CD4-positive, alpha-beta T cell treated with Interleukin-2 at 100 ng/mL for 4 hours (primary cell): ENCODE results near the gene PNPLA8.
"Not testable (repeated sequence)": the region's sequence is repeated elsewhere in the genome, so short reads cannot be mapped to it uniquely, and the experiment has no call there.

Source experiments
- DNase-seq: peaks from one replicate; pipeline ENCODE4 v3.0.0-alpha.2; 2020; ENCODE audit warnings: low spot score

The PNPLA8 gene

DNA sequence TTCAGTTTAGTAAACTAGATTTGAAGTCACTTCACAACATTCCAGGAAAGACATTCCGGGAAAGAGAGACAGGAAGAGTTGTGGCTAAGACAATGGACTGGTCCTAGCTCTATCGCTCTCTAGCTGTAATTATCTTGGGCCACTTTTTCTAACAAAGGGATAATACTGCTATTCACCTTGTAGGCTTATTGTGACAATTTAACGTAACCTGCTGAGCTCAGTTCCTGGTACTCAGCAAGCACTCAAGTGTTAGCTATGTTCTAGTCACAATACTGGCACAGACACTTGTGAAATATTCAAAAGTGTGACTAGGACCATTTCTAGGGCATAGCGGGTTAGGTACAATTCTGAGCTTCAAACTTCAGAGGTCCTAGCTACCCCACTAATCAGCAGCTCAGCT is 57.7 kb downstream of the PNPLA8 start:
- DNase-seq, result no peak

- DNase-seq, result no peak
Measured at GRCh38 chr7:108467391-108467790, 58.5 kb downstream of the PNPLA8 start.

DNA sequence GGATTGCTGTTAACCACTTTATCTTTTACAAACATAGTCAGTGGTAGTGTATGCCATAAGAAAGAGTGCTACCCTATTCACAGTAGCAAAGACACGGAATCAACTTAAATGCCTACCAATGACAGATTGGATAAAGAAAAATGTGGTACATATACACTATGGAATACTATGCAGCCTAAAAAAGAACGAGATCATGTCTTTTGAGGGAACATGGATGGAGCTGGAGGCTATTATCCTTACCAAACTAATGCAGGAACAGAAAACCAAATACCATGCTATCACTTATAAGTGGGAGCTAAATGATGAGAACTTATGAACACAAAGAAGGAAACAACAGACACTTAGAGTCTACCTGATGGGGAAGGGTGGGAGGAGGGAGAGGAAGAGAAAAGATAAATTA is 59.6 kb downstream of the PNPLA8 start:
- DNase-seq, result not testable (repeated sequence)

DNA sequence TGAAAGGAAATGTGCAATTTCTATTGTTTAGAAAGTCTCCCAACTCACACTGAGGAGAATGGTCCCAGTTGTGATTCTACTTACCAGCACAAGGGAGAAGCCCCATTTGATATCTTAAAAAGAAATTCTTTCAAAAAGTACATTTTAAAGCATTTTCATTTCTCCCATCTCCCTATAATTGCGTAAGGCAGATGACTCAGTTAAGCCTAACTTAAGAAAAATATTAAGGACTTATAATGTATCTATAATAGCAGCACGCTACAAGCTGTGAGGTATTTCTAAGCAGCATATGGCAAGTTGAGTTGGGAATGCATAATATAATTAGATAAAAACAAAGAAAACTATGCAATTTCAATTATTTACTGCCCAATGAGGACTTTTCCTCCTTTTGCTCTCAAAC is 61.2 kb downstream of the PNPLA8 start:
- no peak for DNase-seq

DNA sequence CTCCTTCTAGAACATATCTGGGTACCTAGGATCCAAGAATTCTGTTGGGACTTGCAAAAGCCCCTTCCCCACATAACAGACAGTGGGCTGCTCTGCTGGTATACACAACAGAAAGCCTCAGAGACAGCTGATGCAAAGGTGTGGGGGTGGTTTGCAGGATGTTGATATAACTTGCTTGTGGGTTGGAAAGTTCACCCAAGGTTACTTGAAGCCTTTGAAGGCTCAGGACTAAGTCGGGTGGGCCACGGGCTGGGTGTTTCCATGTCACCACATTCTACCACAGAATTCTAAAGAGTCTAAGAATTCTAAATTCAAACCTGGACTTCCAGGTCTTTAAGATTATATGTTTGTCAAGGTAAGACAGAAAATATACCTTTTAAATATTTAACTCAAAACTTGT is 62.3 kb downstream of the PNPLA8 start:
- DNase-seq, result no peak

- no peak for DNase-seq
Measured at GRCh38 chr7:108461840-108462239, 64.1 kb downstream of the PNPLA8 start.

GRCh38 chr7:108460964-108461363 is 65.0 kb downstream of the PNPLA8 start:
- no peak for DNase-seq

DNA sequence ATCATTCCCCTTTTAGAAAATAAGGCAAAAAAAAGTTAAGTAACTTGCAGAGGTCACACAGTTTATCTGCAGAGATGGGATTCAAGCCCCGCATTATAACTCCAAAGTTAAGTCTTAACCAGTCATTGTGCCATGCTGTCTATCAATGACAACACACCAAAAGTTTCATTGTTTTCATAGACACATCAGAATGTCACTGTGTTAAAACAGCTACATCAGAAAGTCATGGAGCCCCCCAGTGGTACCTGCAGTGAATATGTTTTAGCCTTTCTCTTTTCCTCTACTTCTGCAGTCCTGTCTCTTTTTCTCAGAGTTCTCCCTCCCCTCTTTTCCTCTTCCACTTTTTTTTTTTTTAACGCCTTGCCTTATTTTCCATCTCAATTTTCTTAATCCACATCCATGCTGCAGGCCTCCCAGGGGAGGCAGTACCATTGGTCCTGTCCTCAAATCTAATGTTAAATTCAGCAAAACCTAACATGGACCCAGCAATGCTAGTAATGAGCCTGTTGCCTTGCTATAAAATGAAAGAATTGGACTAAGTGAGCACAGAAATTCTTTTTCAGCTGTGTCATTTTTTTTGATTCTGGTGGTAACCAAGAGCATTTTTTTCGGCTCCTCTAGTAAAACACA is 65.9 kb downstream of the PNPLA8 start:
- no peak for DNase-seq

DNA sequence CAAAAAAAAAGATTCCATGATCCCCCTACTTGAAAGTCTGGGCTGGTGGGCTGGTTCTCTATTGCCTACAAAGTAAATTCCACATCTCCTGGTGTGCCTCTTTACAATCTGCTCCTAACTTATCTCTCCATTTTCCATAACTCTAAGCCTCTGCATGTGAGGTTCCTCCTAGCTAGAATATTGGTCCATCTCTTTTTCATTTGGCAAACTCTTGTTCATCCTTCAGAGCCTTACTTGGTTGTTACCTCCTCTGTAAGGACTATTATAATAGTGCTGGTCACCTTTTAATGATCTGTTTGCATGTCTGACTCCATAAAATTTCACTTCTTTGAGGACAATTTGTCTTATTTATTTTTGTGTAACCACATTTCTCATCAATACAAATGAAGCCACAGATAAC is 68.1 kb downstream of the PNPLA8 start:
- DNase-seq, result no peak

- no peak for DNase-seq
Measured at GRCh38 chr7:108456845-108457540, 68.9 kb downstream of the PNPLA8 start.

DNA sequence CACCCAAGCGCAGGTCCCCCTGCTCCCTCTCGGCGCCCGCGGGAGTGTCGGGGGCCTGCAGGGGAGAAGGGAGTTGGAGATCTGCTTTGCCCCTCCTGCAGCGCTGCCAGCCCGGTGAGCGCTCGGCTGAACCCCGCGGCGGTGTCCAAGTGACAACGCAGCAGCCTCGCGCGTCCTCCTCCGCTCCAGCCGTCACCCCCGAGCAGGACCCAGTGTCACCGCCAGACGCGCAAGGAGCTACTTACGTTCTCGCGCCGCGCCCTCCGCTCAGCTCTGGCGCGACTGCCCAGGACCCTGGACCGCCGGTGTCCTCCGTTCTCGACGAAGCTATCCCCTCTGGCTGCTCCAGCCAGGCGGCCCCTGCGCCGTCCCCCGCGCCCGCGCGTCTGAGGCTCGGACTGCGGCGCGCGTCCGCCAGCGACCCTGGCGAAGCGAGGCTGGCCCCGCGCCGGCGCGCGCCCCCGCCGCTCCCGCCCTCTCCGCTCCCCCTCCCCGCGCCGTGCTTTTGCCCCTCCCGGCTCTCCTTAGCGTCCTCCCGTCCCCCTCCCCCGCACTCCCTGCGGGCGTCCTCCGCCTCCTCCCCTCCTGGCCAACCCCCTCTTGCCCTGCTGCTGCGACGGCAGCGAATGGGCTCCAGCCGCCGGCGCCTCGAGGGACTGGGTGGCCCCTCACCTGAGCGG is 69.8 kb downstream of the PNPLA8 start, which contains the start of gene NRCAM:
Gene NRCAM (minus strand): TSS at position 439 of the 680 bp plus-strand sequence. CDS start 216,372 bp downstream, outside the sequence.
- no peak for DNase-seq

DNA sequence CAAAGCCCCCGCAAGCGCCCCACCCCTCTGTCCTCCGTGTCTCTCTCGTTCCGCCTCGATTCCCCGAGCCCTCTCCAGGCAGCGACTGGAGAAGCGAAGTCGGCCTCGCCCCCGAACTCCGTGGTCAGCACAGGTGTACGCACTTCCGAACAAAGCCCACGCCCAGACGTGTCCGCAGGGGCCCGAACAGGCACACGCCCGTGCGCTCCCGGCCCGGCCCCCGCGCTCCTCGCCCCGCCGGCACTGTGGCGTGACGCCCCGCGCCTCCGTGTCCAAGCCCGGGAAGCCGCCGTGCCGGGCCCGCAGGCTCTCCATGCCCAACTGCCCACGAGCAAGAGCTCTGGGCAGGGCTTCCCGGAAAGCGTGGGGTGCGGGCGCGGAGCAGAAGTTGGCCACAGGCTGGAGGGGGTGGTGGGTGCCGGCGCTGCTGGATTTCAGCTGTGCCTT is 70.4 kb downstream of the PNPLA8 start:
- no peak for DNase-seq

DNA sequence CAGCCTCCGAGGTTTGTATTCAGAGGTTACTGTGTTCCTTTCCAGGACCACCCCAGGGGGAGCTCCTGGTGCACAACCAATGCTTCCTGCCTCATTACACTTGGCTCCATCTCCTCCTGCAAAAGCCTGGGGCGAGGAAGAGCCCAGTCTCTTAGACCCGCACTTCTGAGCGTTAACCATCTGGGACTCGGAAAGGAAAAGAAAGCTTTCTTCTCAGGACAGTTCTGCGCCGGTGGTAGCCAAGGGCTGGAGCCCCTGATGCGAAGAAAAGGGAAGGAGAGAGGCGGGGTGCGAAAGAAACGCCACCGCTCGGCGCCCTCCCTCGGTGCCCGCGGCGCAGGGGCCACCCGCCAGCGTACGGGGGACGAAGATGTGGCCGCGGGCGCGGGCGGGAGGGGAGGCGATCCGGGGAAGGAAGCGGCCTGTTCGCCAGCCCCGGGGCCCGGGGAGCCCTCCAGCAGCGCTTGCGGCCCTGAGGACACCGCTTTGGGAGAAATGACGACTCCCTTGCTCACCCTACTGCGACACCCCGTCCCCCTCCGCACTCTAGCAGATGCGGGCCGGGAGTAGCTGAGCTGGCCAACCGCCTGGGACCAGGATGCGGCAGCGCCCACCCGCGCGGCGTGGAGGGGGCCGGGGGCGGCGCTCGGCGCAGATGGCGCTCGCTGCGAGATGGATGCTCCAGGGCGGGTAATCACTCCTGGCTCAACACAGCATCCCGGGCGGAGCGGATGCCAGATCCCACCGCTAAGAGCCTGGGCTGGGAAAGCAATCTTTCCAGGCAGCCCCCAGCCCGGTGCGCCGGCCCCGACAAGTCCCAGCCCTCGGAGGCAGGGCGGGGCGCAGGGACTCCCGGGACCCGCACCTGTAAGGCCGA is 71.0 kb downstream of the PNPLA8 start:
- DNase-seq, result no peak

- no peak for DNase-seq
Measured at GRCh38 chr7:108454317-108454673, 71.6 kb downstream of the PNPLA8 start.

GRCh38 chr7:108453320-108453719 is 72.6 kb downstream of the PNPLA8 start:
- DNase-seq, result no peak

- no peak for DNase-seq
Measured at GRCh38 chr7:108452707-108453106, 73.2 kb downstream of the PNPLA8 start.

DNA sequence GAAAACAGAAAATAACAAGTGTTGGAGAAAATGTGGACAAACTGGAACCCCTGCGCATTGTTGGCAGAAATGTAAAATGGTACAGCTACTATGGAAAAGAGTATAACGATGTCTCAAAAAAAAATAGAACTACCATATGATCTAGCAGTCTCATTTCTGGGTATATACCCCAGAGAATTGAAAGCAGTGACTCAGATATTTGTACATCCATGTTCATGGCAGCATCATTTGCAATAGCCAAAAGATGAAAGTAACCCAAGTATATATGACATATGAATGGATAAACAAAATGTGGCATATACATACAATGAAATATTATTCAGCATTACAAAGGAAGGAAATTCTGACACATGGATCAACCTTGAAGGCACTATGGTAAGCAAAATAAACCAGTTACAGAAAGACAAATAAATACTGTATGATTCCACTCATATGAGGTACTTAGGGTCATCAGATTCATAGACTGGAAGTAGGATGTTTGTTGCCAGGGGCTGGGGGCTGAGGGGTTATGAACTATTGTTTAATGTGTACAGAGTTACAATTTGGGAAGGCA is 74.6 kb downstream of the PNPLA8 start:
- no peak for DNase-seq

DNA sequence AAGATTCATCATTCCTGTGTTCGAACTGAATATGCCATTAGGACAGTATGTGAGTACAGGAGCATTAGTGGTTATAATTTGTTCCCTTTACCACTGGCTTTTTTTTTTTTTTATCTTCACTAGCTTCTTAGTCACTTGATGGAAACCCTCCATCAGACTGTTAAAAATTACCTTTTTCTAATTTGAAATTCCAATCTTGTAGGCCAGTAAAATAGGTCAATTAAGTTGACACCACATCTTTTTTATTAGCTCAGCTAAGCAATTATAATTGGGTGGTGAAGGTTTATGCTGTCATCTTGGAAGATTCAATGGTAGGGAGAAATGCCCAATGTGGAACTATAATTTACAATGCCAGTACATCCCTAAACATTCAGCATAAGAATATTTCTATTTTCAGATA is 75.8 kb downstream of the PNPLA8 start:
- DNase-seq, result no peak

DNA sequence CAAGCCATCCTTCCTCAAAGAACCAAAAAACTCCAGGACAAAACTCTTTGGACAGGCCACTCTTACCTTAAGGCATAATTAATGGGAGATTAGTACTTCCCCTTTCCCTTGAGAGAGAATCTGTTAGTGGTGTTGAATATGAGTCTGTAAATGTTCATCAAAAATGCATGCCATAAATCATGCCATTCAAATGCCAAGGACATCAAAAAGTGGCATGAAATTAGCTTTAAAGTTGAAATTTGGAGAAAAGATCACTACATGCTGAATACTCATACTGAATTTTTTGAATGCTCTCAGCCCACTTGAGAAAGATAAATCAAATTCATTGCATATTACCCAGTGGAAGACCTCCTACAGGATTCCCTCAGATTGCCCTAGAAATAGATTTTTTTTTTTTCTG is 76.4 kb downstream of the PNPLA8 start:
- DNase-seq, result no peak

DNA sequence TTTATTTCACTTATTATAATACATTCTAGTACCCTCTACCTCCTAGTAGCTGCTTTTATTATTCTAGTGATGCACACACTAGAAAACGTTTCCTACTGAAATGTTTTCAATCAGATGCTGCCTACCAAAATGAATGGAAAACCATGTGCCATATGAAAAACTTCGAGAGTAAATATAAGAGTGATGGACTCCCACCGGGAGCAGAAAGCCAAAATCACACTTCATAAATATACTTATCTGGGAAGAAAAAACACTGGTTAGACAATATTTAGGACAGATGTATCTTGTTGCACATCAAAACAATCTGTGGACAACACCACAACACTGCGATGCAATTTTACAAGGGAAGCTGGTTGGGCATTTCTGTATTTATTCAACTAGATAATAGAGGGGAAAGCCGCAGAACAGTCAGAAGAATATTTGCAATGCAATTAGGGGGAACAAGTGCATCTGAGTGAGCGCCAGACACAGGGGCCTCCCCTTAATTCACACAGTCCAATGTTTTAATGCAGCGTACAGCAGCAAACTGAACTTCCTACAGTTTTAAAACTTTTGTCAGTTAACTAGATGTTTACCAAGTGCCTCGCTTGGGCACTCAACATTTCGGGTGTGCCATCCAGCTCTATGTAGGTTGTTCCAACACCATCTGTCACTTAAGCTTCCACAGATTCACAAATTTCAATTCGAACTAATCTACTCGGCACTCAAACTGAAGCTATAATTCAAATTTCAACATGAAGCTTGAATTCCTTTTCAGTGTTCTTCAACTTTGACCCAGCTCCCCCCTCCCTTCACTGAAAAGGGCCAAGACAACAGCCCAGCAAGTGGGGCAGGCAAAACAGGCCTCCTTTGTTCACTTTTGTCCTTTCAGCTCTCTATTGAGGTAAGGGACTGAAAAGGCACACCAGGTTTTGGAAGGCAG is 77.1 kb downstream of the PNPLA8 start:
- no peak for DNase-seq

DNA sequence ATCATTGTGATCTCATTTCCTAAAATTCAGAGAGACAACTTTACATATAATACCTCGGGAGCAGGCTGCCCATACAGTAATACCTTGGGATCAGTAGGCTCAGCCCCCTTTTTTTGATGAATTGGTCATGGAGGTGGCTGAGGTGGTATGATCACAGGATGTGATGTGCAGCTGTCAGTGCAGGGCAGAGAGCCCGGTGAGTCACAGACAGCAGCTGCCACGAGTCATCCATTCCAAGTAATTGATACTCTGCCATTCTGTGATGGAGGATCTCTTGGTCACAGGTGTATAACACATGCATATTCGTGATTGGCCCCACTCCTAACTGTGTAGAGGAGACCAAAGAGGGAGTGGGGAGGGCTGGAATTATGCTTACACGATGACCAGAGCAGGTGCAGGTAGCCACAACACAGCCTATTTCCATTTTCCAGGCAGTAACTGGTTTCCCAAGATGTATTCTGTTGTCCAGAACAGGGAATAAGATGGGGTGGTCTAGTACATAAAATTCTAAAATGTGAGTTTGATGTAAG is 83.8 kb downstream of the PNPLA8 start:
- DNase-seq, result no peak
